H7 (cell line): ENCODE measurements around the gene SHISA9. TPM values are rescaled to one million over a fixed set of nuclear protein-coding genes. Genes with fewer than 3 reads are reported as not detected.
A peak's percentile ranks its signal among the peaks of the same experiment; 100 is the strongest.

Experiments used
- DNase-seq: peaks from one replicate; pipeline ENCODE4 v3.0.0; 2012
- H3K27me3 ChIP-seq: 2 replicates; pipeline ENCODE4 v1.6.0; 2011; ENCODE audit warnings: mild to moderate bottlenecking, low read length; ENCODE audit not compliant: control insufficient read depth, insufficient read depth
- H3K36me3 ChIP-seq: replicated peaks from 2 replicates; pipeline ENCODE4 v1.5.1; 2011; ENCODE audit warnings: low read length; ENCODE audit not compliant: control insufficient read depth, insufficient read depth
- H3K4me3 ChIP-seq: 2 replicates; pipeline ENCODE4 v1.5.1; 2011; ENCODE audit warnings: low read depth, mild to moderate bottlenecking, control low read depth, low read length, moderate library complexity; ENCODE audit not compliant: insufficient read depth
- total RNA-seq: library from RNA; depleted of rRNA; stranded (reverse); fragments of >200 nt; shearing (Covaris generic); gene quantifications from 2 replicates; pipeline ENCODE4 v1.2.3, GENCODE V29; 2014

The SHISA9 gene
- total RNA-seq, 1 experiment from 2014 or later = 7.7 TPM

DNA sequence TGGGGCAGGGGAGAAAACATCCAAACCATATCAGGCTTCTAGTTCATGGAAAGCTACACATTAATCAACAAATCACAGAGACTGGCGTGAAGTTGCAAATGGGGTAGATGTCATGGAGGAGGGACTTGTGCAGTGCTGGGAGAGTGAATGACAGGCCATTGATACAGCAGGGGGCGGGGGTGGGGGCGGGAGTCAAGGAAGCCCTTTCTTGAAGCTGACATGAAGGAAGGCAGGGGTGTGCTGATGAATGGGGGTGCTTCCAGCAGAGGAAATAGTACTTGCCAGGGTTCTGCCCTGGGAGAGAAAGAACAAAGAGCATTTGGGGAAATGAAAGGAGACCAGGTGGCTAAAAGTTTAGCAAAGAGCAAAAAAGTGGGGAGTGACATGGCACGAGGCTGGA is 269.9 kb downstream of the SHISA9 start:
- H3K36me3 ChIP-seq = no peaks in the 10 kb centered on the region
- peak; percentile 25 for DNase-seq
- no peaks in the 10 kb centered on the region for H3K27me3 ChIP-seq
- H3K4me3 ChIP-seq = no peak overlapping the region

DNA sequence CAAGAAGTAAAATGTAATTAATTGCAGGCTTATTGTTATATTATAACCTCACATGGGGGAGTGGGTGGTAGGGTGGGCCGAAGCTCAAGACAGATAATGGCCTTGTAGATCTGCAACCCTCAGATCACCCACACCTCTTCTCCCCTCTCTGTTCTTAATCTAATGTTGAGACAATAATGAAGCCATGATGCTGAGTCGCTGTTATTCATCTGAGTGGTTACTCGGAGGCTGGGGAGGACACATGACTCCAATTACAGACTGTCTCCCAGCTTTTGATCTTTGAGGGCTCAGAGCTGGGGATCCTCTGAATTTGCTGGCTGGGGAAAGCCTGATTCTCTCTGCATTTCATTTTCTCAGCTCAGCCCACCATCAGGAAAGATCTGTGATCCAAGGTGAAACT is 275.3 kb downstream of the SHISA9 start:
- Histone ChIP-seq H3K4me3 (no peak overlapping the region), H3K27me3 (no peaks in the 10 kb centered on the region), H3K36me3 (no peaks in the 10 kb centered on the region)
- no peak for DNase-seq

DNA sequence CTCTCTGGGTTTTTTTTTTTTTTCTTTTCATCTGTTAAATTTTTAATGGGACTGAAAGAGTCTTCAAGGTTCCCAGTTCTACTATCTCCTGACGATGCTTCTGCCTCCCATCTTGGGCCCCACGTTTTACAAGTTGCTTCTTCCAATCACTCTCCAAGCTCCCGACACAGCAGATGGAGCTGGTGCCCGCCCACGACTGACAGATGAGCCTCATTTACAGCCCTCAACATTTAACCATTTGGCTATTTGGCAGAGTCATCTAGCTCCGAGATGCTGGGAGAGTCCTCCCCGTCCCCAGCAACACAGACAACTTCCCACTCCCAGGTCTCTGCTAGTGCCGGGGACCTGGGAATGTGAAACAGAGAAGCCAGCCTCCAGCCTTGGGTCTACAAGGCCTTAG is 276.9 kb downstream of the SHISA9 start:
- no peak for DNase-seq
- H3K4me3 ChIP-seq = no peak overlapping the region
- H3K36me3 ChIP-seq = no peaks in the 10 kb centered on the region
- H3K27me3 ChIP-seq = no peaks in the 10 kb centered on the region

DNA sequence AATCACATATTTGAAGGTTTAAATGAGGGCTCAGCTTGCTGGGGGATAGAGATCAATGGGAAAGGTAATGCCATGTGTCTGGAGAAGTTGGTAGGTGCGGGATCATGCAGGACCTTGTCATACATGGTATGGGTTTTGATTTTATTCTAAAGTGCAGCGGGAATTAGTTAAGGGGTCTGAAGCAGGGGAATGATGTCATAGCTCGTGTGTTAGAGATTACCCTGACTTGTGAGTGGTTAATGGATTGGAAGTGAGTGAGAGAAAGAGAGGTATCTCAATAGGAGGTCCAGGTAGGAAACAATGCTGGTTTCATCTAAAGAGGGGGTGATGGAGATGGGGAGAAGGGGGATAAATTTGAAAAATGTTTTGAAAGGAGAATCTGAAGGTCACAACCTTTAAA is 280.0 kb downstream of the SHISA9 start:
- Histone ChIP-seq H3K27me3 (no peaks in the 10 kb centered on the region), H3K36me3 (no peaks in the 10 kb centered on the region), H3K4me3 (no peak overlapping the region)
- DNase-seq = no peak

DNA sequence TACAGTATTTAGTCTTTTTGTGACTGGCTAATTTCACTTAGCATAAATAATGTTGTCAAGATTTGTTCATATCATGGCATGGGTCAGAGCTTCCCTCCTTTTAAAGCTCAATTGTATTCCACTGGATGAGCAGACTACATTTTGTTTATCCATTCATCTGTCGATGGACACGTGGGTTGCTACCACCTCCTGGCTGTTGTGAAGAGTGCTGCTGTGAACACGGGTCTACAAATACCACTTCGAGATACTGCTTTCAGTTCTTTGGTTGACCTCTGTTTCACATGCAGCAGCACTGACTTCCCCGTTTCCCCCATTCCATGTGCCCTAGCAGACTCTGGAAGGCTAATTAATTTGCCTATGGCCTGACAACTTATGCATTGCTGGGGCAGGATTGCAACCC is 285.4 kb downstream of the SHISA9 start:
- Histone ChIP-seq H3K4me3 (no peak overlapping the region), H3K36me3 (no peaks in the 10 kb centered on the region), H3K27me3 (no peaks in the 10 kb centered on the region)
- DNase-seq = peak; percentile 14

DNA sequence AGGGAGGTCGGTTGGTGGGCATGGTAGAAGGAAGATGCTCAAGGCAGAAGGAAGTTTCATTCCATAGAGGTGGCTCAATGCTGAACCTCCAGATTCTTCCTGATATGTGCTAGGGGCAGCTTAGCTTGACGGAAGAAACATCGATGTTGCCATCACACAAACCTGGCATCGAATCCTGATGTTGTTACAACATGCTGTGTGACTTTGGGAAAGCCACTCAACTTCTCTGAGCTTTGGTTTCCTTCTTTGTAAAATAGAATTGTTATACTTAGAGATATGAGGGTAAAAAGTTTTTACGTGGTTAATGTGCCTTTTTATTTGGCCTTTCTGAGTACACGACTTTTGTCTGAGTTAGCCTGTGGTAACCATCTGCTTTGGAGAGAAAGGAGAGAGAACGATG is 287.9 kb downstream of the SHISA9 start:
- DNase-seq = no peak
- no peak overlapping the region for H3K4me3 ChIP-seq
- no peaks in the 10 kb centered on the region for H3K36me3 ChIP-seq
- no peaks in the 10 kb centered on the region for H3K27me3 ChIP-seq

DNA sequence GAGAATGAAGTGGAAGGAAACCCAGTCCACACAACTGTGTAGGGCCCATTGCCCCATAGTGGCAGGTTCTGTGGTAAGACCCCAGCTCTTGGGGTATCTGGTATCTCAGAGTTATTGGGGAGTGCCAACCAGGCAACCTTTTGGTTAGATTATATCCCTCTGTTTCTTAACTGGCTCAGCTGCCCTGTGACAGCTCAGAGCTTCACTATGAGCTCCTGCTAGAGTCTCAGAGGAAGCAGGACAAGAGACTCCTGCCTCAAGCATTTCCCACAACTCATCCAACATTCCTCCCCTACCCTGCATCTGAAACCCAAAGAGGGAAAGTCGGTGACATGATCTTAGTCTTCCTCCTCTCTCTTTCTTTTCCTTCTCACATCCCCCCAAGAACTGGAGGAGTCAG is 292.3 kb downstream of the SHISA9 start:
- H3K27me3 ChIP-seq = no peaks in the 10 kb centered on the region
- H3K4me3 ChIP-seq = no peak overlapping the region
- DNase-seq = no peak
- H3K36me3 ChIP-seq = no peaks in the 10 kb centered on the region

DNA sequence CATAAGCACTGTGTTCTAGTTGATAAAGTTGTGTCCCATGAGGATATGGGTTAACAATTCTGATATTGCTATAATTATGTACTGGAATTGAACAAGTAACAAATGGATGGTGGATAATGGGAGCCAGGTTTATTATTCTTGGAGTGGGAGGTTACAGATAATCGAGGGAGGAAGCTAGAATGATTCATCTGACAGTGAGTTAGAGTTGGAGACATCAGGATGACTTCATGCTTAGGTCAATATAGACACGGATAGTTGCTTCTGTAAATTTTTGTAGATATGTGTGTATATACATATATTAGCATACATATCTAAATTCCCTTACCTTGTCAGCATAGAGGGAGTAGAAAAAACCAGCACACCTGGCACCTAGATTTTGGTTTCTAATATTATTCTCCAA is 293.4 kb downstream of the SHISA9 start:
- Histone ChIP-seq H3K27me3 (no peaks in the 10 kb centered on the region), H3K4me3 (no peak overlapping the region), H3K36me3 (no peaks in the 10 kb centered on the region)
- no peak for DNase-seq

DNA sequence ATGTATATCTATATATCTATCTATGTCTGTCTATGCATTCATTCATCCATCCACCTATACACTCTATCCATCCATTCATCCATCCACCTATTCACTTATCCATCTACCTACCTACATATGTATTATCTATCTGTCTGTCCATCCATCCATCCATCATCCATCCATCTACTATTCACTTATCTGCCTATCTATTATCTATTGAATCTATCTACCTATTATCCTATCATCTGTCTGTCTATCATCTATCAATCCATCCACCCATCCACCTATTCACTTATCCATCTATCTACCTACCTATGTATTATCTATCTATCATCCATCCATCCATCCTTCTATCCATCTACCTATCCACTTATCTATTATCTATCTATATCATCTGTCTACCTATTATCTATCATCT is 302.3 kb downstream of the SHISA9 start:
- H3K36me3 ChIP-seq = no peaks in the 10 kb centered on the region
- H3K27me3 ChIP-seq = no peaks in the 10 kb centered on the region
- no peak for DNase-seq
- H3K4me3 ChIP-seq = no peak overlapping the region

DNA sequence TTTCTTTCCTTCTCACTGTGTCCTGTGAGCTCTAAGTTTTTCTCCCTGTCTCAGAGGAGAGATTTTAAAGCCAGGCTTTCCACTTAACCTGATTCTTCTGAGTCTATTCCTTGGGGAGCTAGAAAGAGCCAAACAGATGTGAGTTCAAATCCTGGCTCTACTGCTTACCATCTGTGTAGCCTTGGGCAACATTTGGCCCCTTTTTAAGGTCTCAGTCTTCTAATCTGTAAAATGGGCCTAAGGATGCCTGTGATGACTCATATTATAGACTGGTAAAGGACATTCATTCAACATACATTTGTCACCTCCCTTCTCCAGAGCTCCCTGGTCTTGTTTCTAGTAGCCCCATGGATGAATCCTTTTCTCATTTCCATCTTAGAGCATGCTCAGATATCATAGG is 304.0 kb downstream of the SHISA9 start:
- DNase-seq = no peak
- H3K4me3 ChIP-seq = no peak overlapping the region
- no peaks in the 10 kb centered on the region for H3K36me3 ChIP-seq
- no peaks in the 10 kb centered on the region for H3K27me3 ChIP-seq

DNA sequence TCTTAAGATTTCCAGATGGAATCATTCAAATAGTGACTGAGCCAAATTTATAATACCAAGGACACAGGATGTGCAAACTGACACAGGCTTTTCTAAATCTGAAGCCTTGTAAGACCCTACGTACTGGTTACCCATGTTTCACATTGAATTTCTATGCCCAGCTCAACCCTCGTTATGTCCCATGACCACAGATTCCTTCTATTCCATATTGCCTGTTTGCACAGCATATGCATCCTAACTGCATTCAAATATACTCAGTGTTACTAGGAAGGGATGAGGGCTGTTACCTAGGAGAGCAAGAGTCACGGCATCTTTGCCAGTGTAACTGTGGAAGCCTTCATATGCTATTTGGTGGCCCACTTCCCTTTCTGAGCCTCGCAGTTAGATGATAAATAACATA is 305.2 kb downstream of the SHISA9 start:
- DNase-seq = no peak
- no peaks in the 10 kb centered on the region for H3K27me3 ChIP-seq
- H3K4me3 ChIP-seq = no peak overlapping the region
- H3K36me3 ChIP-seq = no peaks in the 10 kb centered on the region

DNA sequence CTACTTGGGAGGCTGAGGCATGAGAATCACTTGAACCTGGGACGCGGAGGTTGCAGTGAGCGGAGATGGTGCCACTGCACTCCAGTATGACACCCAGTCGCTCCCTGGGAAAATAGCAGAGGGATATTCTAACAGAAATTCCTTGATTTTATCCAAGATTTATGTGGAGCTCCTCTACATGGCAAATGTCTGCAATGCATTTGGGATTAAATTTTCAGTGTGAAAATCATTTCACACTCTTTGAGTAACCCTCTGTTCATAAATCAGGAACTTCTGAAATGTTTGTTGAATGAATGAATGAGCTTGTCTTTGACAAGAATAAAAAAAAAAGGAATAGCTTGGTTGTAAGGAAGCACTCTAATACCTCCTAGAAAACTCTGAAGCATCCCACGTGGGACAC is 305.8 kb downstream of the SHISA9 start:
- Histone ChIP-seq H3K36me3 (no peaks in the 10 kb centered on the region), H3K4me3 (no peak overlapping the region), H3K27me3 (no peaks in the 10 kb centered on the region)
- DNase-seq = no peak

DNA sequence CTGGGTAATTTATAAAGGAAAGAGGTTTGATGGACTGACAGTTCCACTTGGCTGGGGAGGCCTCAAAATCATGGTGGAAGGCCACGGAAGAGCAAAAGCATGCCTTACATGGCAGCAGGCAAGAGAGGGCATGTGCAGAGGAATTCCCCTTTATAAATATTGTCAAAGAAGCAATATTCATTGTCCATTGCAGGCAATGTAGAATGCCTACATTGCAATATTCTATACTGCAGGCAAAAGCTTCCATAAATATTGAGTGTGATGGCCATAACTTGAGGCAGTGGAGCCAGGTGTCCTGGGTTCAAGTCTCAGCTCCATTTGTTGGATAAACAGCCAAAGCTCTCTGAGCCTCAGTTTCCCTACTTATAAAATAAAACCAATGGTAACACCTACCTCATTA is 322.3 kb downstream of the SHISA9 start:
- Histone ChIP-seq H3K4me3 (no peak overlapping the region), H3K36me3 (no peaks in the 10 kb centered on the region), H3K27me3 (no peaks in the 10 kb centered on the region)
- no peak for DNase-seq

DNA sequence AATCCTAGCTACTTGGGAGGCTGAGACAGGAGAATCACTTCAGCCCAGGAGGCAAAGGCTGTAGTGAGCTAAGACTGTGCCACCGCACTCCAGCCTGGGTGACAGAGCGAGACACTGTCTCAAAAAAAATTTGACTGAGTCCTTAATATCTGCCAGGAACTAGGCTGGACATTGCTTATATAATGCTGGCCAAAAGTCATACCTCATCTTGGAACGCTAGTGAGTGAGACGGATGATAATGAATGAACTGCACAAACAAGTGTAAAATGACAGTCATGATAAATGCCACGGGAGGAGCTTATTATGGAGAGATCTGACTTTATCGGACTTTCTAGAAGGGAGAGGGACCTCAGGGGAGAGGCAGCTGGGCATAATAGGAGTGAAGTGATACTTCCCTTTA is 327.6 kb downstream of the SHISA9 start:
- Histone ChIP-seq H3K36me3 (no peaks in the 10 kb centered on the region), H3K4me3 (no peak overlapping the region)
- DNase-seq = no peak

DNA sequence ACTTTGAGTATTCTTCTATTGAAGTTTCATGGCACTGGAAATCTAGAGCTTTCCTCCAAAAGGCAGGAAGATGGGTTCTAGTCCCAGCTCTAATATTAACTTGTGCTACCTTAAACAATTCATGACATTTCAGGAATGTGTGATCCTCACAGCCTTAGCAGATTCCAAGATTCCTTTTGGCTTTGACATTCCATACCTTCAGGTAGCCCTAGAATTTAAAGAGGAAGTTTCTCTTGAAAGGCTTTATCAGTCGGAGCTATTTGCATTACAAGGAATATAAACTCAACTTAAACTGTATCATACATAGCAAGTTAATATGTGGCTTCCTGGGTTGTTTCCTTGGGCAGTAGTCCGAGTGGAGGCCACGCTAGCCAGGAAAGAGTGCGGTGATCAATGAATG is 330.0 kb downstream of the SHISA9 start:
- Histone ChIP-seq H3K36me3 (no peaks in the 10 kb centered on the region; the same call in 1 of the 2 replicates), H3K4me3 (no peak overlapping the region), H3K27me3 (no peaks in the 10 kb centered on the region)
- peak; percentile 32 for DNase-seq

More for the DNA sequence above, 327.6 kb downstream of the SHISA9 start:
- H3K27me3 ChIP-seq = no peaks in the 10 kb centered on the region

DNA sequence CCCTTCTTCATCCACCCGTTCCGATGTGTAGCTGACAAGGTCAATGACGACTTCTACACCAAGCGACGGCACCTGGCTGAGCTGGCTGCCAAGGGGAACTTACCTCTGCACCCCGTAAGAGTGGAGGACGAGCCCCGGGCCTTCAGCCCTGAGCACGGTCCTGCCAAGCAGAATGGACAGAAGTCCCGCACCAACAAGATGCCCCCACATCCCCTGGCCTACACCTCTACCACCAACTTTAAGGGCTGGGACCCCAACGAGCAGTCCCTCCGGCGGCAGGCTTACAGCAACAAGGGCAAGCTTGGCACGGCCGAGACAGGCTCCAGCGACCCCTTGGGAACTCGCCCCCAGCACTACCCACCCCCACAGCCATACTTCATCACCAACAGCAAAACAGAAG is 333.6 kb downstream of the SHISA9 start:
- Histone ChIP-seq H3K27me3 (no peaks in the 10 kb centered on the region), H3K36me3 (no peaks in the 10 kb centered on the region; the same call in 1 of the 2 replicates), H3K4me3 (no peak overlapping the region)
- DNase-seq = no peak
